WTC11 (cell line): Measurements from ENCODE around the gene RANBP3. TPM values are rescaled to one million over a fixed set of nuclear protein-coding genes. Genes with fewer than 3 reads are reported as not detected.

Experiments
- ATAC-seq: fragments of 200-7000 bp; cut with Tn5 transposase; 2 replicates; pipeline ENCODE4 v1.10.0; 2021; ENCODE audit warnings: mild to moderate bottlenecking, moderate library complexity
- CTCF ChIA-PET: fragments of 300-600 bp; sonication (Branson Sonifier 250); formaldehyde crosslinking; loops from one replicate; lab custom pipeline; 2021; ENCODE audit warnings: antibody characterized with exemption; lab: Charles Lee
- POLR2A ChIA-PET: fragments of 350-600 bp; sonication (Branson Sonifier 250); formaldehyde crosslinking; loops from one replicate; lab custom pipeline; 2021; ENCODE audit warnings: antibody characterized with exemption; lab: Charles Lee
- DNase-seq: peaks from one replicate; pipeline ENCODE4 v3.0.0; 2021; ENCODE audit warnings: low spot score
- H3K27ac Mint-ChIP-seq: 2 replicates; pipeline ENCODE4 v1.8.0; 2021; ENCODE audit warnings: mixed read lengths
- H3K27me3 Mint-ChIP-seq: 2 replicates; pipeline ENCODE4 v1.8.0; 2021; ENCODE audit warnings: low read depth, mild to moderate bottlenecking, moderate library complexity, mixed read lengths
- H3K36me3 Mint-ChIP-seq: 2 replicates; pipeline ENCODE4 v1.8.0; 2021; ENCODE audit warnings: mixed read lengths
- H3K4me1 Mint-ChIP-seq: 2 replicates; pipeline ENCODE4 v1.8.0; 2022; ENCODE audit warnings: mixed read lengths
- H3K4me3 Mint-ChIP-seq: 2 replicates; pipeline ENCODE4 v1.8.0; 2021; ENCODE audit warnings: mild to moderate bottlenecking, moderate library complexity, mixed read lengths
- H3K9me3 Mint-ChIP-seq: 2 replicates; pipeline ENCODE4 v1.8.0; 2021; ENCODE audit warnings: mixed read lengths
- CBFB ChIP-seq: sonication (generic); formaldehyde crosslinking; IDR thresholded peaks from 2 replicates; pipeline ENCODE4 v1.8.1; 2022; ENCODE audit warnings: mild to moderate bottlenecking, low read depth, missing genetic modification reagents
- ESRRA ChIP-seq: sonication (generic); formaldehyde crosslinking; IDR thresholded peaks from 2 replicates; pipeline ENCODE4 v1.8.1; 2022; ENCODE audit warnings: mild to moderate bottlenecking, missing genetic modification reagents, borderline replicate concordance
- FOXK1 ChIP-seq: sonication (generic); formaldehyde crosslinking; IDR thresholded peaks from 2 replicates; pipeline ENCODE4 v1.8.0; 2022; ENCODE audit warnings: mild to moderate bottlenecking, moderate library complexity, missing genetic modification reagents
- HMGA2 ChIP-seq: fragments of 250-450 bp; sonication (Bioruptor Pico); IDR thresholded peaks from 2 replicates; pipeline ENCODE4 v1.4.0; 2021; ENCODE audit warnings: mild to moderate bottlenecking, moderate library complexity
- MXD4 ChIP-seq: fragments of 250-450 bp; sonication (Bioruptor Pico); IDR thresholded peaks from 2 replicates; pipeline ENCODE4 v1.8.0; 2021; ENCODE audit warnings: mild to moderate bottlenecking, moderate library complexity, borderline replicate concordance
- NFATC4 ChIP-seq: fragments of 250-450 bp; sonication (Bioruptor Pico); IDR thresholded peaks from 2 replicates; pipeline ENCODE4 v1.9.0; 2021; ENCODE audit warnings: mild to moderate bottlenecking
- NR2C2 ChIP-seq: sonication (generic); formaldehyde crosslinking; IDR thresholded peaks from 2 replicates; pipeline ENCODE4 v1.8.0; 2022; ENCODE audit warnings: mild to moderate bottlenecking, missing genetic modification reagents
- TP53 ChIP-seq: sonication (generic); formaldehyde crosslinking; IDR thresholded peaks from 2 replicates; pipeline ENCODE4 v1.8.1; 2023; ENCODE audit warnings: mild to moderate bottlenecking, missing genetic modification reagents
- ZNF219 ChIP-seq: sonication (generic); formaldehyde crosslinking; IDR thresholded peaks from 2 replicates; pipeline ENCODE4 v1.8.0; 2023; ENCODE audit warnings: missing genetic modification reagents, mild to moderate bottlenecking, borderline replicate concordance
- ZNF263 ChIP-seq: sonication (generic); formaldehyde crosslinking; IDR thresholded peaks from 2 replicates; pipeline ENCODE4 v1.8.1; 2022; ENCODE audit warnings: low read depth, mild to moderate bottlenecking, moderate library complexity, missing genetic modification reagents
- ZNF671 ChIP-seq: fragments of 250-450 bp; sonication (Bioruptor Pico); IDR thresholded peaks from 2 replicates; pipeline ENCODE4 v1.8.0; 2021; ENCODE audit warnings: mild to moderate bottlenecking
- total RNA-seq: library from RNA; stranded (reverse); gene quantifications from 3 replicates; pipeline ENCODE4 v1.2.3, GENCODE V29; 2021
- TF ChIP-seq, protein P1 (sequence below): sonication (generic); formaldehyde crosslinking; IDR thresholded peaks from 2 replicates; pipeline ENCODE4 v1.8.0; 2022; ENCODE audit warnings: missing genetic modification reagents
- TF ChIP-seq, protein P2 (sequence below): sonication (generic); formaldehyde crosslinking; IDR thresholded peaks from 2 replicates; pipeline ENCODE4 v1.8.0; 2023; ENCODE audit warnings: missing genetic modification reagents
- TF ChIP-seq, protein P3 (sequence below): sonication (generic); formaldehyde crosslinking; IDR thresholded peaks from 2 replicates; pipeline ENCODE4 v1.8.1; 2022; ENCODE audit warnings: mild to moderate bottlenecking, missing genetic modification reagents, moderate library complexity, borderline replicate concordance
- TF ChIP-seq, protein P4 (sequence below): sonication (generic); formaldehyde crosslinking; conservative IDR thresholded peaks from 2 replicates; pipeline ENCODE4 v1.8.1; 2023; ENCODE audit warnings: mild to moderate bottlenecking, low read depth, missing genetic modification reagents, moderate library complexity

RANBP3 gene
- total RNA-seq, 1 experiment from 2014 or later = 76.3 TPM

DNA sequence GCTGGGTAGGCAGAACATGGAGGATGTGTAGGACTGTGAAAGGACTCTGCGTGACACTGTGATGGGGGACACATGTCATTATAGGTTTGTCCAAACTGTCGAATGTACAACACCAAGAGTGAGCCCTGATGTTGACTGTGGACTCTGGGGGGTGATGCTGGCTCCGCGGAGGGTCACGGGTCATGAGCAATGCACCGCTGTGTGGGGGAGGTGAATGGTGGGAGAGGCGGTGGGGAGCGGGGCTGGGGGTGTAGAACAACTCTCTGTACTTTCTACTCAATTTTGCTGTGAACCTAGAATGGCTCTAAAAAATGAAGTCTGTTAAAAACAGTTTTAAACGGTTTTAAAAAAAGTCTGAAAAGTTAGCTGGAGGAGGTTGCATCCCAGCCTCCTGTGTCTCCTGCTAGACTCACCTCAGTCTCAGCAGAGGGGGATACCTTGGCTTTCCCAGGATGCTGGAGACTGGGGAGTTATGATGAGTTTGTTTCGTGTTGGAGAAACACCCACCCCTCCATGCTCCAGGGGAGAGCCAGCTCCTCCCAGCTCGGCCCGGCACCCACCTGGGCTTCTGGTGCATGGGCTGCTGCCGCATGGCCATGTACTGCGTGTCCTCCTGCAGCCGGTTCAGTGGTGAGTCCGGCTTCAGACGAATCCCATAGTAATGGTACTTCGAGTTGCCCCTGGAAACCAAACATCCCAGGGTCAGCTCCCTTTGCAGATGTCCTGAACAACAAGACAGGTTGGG, 34.7 kb upstream of the RANBP3 start:
- no peak overlapping the region for H3K27ac Mint-ChIP-seq
- POLR2A ChIA-PET = no interaction called here

DNA sequence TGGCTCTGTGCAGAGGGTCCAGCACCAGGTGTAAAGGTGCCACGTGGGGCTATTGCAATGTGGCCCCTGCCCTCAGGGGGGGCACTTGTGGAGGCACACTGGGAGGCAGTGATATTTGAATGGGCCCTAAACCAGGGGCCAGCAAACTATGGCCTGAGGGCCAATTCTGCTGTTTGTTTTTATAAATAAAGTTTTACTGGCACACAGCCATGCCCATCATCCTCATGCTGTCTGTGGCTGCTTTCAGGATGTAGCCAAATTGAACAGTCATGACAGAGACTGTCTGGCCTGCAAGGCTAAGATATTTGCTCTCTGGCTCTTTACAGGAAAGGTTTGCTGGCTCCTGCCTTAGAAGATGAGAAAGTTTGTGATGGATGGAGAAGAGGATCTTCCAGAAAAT, 33.9 kb upstream of the RANBP3 start:
- ChIA-PET POLR2A (no interaction called here), CTCF (interaction anchor here (1.0 to 3.7 kb wide), 4 partner anchors 11 to 36 kb away, joined by 3 to 40 read pairs (median 4); no protein-coding TSS in a partner anchor)
- Mint-ChIP-seq H3K27me3 (no peaks in the 10 kb centered on the region), H3K4me3 (no peak overlapping the region), H3K4me1 (no peaks in the 10 kb centered on the region), H3K27ac (no peak overlapping the region), H3K36me3 (no peaks in the 10 kb centered on the region), H3K9me3 (no peaks in the 10 kb centered on the region)
- DNase-seq (no peak), ATAC-seq (no peak)
- TF ChIP-seq FOXK1 (no peak), NFATC4 (no peak), HMGA2 (CRISPR knock-in tag) (no peak), NR2C2 (CRISPR knock-in tag) (no peak), MXD4 (no peak), ZNF671 (CRISPR knock-in tag) (no peak), ZNF263 (CRISPR knock-in tag) (no peak), ESRRA (no peak), CBFB (CRISPR knock-in tag) (no peak)
- TF ChIP-seq, protein P1, sequence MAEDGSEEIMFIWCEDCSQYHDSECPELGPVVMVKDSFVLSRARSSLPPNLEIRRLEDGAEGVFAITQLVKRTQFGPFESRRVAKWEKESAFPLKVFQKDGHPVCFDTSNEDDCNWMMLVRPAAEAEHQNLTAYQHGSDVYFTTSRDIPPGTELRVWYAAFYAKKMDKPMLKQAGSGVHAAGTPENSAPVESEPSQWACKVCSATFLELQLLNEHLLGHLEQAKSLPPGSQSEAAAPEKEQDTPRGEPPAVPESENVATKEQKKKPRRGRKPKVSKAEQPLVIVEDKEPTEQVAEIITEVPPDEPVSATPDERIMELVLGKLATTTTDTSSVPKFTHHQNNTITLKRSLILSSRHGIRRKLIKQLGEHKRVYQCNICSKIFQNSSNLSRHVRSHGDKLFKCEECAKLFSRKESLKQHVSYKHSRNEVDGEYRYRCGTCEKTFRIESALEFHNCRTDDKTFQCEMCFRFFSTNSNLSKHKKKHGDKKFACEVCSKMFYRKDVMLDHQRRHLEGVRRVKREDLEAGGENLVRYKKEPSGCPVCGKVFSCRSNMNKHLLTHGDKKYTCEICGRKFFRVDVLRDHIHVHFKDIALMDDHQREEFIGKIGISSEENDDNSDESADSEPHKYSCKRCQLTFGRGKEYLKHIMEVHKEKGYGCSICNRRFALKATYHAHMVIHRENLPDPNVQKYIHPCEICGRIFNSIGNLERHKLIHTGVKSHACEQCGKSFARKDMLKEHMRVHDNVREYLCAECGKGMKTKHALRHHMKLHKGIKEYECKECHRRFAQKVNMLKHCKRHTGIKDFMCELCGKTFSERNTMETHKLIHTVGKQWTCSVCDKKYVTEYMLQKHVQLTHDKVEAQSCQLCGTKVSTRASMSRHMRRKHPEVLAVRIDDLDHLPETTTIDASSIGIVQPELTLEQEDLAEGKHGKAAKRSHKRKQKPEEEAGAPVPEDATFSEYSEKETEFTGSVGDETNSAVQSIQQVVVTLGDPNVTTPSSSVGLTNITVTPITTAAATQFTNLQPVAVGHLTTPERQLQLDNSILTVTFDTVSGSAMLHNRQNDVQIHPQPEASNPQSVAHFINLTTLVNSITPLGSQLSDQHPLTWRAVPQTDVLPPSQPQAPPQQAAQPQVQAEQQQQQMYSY (CRISPR knock-in tag) = no peak
- TF ChIP-seq, protein P2, sequence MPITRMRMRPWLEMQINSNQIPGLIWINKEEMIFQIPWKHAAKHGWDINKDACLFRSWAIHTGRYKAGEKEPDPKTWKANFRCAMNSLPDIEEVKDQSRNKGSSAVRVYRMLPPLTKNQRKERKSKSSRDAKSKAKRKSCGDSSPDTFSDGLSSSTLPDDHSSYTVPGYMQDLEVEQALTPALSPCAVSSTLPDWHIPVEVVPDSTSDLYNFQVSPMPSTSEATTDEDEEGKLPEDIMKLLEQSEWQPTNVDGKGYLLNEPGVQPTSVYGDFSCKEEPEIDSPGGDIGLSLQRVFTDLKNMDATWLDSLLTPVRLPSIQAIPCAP (CRISPR knock-in tag) = no peak
- TF ChIP-seq, protein P3, sequence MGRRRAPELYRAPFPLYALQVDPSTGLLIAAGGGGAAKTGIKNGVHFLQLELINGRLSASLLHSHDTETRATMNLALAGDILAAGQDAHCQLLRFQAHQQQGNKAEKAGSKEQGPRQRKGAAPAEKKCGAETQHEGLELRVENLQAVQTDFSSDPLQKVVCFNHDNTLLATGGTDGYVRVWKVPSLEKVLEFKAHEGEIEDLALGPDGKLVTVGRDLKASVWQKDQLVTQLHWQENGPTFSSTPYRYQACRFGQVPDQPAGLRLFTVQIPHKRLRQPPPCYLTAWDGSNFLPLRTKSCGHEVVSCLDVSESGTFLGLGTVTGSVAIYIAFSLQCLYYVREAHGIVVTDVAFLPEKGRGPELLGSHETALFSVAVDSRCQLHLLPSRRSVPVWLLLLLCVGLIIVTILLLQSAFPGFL (CRISPR knock-in tag) = no peak

More for the DNA sequence above, 34.7 kb upstream of the RANBP3 start:
- Mint-ChIP-seq H3K9me3 (no peaks in the 10 kb centered on the region), H3K27me3 (no peaks in the 10 kb centered on the region), H3K4me3 (no peak overlapping the region), H3K36me3 (no peaks in the 10 kb centered on the region), H3K4me1 (no peaks in the 10 kb centered on the region)
- ATAC-seq = no peak
- no peak for DNase-seq
- TF ChIP-seq, protein P4, sequence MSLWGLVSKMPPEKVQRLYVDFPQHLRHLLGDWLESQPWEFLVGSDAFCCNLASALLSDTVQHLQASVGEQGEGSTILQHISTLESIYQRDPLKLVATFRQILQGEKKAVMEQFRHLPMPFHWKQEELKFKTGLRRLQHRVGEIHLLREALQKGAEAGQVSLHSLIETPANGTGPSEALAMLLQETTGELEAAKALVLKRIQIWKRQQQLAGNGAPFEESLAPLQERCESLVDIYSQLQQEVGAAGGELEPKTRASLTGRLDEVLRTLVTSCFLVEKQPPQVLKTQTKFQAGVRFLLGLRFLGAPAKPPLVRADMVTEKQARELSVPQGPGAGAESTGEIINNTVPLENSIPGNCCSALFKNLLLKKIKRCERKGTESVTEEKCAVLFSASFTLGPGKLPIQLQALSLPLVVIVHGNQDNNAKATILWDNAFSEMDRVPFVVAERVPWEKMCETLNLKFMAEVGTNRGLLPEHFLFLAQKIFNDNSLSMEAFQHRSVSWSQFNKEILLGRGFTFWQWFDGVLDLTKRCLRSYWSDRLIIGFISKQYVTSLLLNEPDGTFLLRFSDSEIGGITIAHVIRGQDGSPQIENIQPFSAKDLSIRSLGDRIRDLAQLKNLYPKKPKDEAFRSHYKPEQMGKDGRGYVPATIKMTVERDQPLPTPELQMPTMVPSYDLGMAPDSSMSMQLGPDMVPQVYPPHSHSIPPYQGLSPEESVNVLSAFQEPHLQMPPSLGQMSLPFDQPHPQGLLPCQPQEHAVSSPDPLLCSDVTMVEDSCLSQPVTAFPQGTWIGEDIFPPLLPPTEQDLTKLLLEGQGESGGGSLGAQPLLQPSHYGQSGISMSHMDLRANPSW = no peak
- TF ChIP-seq TP53 (CRISPR knock-in tag) (no peak), ZNF219 (CRISPR knock-in tag) (no peak)
- CTCF ChIA-PET = interaction anchor here (1.3 to 3.7 kb wide), 4 partner anchors 10 to 45 kb away, joined by 3 to 40 read pairs (median 5); no protein-coding TSS in a partner anchor
